ENCODE data around the gene AP1M1.

AP1M1 gene

DNA sequence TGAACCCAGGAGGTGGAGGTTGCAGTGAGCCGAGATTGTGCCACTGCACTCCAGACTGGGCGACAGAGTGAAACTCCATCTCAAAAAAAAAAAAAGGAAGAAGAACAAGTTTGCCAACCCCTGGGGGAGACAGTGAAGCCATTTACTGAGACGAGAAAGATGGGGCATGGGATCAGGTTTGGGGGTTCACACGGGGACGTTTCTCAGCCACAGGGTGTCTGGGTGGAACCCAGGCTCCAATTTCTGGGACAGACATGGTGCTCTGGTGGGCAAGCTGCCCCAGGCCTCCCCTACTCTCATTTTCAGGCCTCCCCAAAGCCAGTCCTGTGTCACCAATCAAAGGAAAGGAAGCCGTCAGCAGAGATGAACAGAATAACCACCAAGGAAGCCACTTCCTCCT is 40.8 kb upstream of the AP1M1 start:
- DNase-seq (ENCODE audit: extremely low spot score), result no peak
- POLR2A ChIA-PET, result interaction anchor here (0.6 kb wide), 1 partner anchor 12 kb away, joined by 3 read pairs; no protein-coding TSS in a partner anchor
- CTCF ChIA-PET, result interaction anchor here (1.1 to 2.4 kb wide), 4 partner anchors 10 to 39 kb away, joined by 3 to 8 read pairs (median 3); partner anchors contain the start of gene HSH2D
- TF ChIP-seq, protein P1, sequence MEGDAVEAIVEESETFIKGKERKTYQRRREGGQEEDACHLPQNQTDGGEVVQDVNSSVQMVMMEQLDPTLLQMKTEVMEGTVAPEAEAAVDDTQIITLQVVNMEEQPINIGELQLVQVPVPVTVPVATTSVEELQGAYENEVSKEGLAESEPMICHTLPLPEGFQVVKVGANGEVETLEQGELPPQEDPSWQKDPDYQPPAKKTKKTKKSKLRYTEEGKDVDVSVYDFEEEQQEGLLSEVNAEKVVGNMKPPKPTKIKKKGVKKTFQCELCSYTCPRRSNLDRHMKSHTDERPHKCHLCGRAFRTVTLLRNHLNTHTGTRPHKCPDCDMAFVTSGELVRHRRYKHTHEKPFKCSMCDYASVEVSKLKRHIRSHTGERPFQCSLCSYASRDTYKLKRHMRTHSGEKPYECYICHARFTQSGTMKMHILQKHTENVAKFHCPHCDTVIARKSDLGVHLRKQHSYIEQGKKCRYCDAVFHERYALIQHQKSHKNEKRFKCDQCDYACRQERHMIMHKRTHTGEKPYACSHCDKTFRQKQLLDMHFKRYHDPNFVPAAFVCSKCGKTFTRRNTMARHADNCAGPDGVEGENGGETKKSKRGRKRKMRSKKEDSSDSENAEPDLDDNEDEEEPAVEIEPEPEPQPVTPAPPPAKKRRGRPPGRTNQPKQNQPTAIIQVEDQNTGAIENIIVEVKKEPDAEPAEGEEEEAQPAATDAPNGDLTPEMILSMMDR (IDR thresholded peaks at IDR 0.05; ENCODE audit: control extremely low read depth, extremely low read depth, low read depth, missing control alignments), result no peak

DNA sequence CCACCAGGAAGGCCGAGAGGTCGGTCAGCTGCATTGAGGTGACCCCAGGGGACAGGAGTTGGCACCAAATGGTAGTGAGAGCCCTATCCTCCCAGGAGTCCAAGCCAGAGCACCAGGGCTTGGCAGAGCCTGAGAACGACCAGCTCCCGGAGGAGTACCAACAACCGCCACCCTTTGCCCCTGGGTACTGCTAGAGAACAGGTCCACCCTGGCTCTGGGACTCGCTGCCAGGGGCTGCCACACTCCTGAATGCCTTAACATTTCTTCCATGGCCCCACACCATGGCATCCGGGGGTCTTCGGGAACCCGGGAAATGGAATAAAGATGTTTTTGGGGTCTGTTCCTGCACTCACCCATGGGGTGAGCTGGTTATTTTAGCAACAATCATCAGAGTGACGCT is 40.1 kb upstream of the AP1M1 start:
- TF ChIP-seq, protein P1 (IDR thresholded peaks at IDR 0.05; ENCODE audit: control extremely low read depth, extremely low read depth, low read depth, missing control alignments), result no peak
- no peak for DNase-seq (ENCODE audit: extremely low spot score)
- ChIA-PET POLR2A (no interaction called here), CTCF (interaction anchor here (1.1 to 1.2 kb wide), 4 partner anchors 14 to 116 kb away, joined by 3 to 4 read pairs (median 3); partner anchors contain the start of gene HSH2D)

DNA sequence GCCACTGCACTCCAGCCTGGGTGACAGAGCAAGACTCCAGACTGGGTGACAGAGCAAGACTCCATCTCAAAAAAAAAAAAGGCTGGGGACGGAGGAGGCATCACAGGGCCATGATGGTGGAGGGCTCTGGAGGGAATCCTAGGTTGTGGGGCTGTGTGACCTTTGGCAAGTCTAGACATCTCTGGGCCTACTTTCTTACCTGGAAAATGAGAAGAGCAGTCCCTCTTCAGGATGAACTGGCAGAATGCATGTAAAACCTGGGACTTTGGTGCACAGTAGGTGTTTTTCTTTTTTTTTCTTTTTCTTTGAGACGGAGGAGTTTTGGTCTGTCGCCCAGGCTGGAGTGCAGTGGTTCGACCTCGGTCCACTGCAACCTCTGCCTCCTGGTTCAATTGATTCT is 38.1 kb upstream of the AP1M1 start:
- no peak for DNase-seq (ENCODE audit: extremely low spot score)
- CTCF ChIA-PET, result no interaction called here
- TF ChIP-seq, protein P1 (IDR thresholded peaks at IDR 0.05; ENCODE audit: control extremely low read depth, extremely low read depth, low read depth, missing control alignments), result no peak
- POLR2A ChIA-PET, result interaction anchor here (1.2 to 2.2 kb wide), 2 partner anchors 14 to 42 kb away, joined by 4 to 9 read pairs; no protein-coding TSS in a partner anchor

DNA sequence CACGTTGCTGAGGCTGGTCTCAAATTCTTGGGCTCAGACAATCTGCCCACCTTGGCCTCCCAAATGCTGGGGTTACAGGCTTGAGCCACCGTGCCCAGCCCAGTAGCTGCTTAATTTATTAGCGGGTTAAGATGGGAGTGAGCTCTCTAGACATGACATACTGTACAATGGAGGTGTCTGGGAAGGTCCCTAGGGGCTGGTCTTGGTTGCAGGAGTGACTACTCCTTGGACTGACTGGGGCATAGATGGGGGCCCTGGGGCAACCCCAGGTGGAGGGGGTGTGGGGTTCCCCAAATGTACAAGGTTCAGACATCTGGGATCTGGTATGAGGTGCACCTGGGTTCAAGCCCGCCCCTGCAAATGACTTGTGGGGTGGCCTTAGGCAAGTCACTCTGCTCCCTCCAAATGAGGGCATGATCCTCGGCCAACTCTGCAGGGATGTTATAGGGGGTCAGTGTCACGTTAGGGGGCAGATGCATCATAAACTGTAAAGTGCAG is 37.2 kb upstream of the AP1M1 start:
- TF ChIP-seq, protein P1 (IDR thresholded peaks at IDR 0.05; ENCODE audit: control extremely low read depth, extremely low read depth, low read depth, missing control alignments), result no peak
- ChIA-PET CTCF (no interaction called here), POLR2A (interaction anchor here (0.7 to 2.2 kb wide), 3 partner anchors 15 to 42 kb away, joined by 4 to 9 read pairs (median 5); no protein-coding TSS in a partner anchor)
- no peak for DNase-seq (ENCODE audit: extremely low spot score)

DNA sequence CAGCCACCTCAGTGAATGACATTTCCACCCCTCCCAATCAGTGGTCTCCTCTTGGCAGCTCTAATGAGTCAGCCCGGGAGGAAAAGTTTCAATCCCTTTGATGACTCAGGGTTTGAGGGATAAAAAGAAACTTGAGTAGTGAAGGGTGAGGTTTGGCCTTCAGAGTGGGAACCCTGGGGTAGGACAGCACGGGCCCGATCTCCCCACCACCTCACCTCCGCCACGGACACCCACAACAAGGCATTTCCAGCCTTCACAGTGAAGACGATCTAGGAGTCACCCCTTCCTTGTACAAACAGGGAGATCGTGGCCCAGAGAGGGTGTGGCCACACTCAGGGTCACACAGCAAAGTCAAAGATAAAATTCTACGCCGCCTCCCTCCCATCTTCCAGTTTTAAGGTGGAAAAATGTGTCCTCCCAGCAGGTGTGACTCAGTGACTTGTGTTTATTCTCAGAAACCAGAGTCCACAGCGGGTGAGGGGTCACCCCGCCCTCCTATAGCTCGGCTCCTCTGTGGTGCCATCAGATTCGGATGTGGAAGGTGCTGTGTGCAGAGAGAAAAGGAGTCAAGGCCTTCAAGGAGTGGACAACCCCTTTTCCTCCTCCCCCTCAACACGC is 36.7 kb upstream of the AP1M1 start:
- ChIA-PET POLR2A (interaction anchor here (2.2 kb wide), 1 partner anchor 16 kb away, joined by 9 read pairs; no protein-coding TSS in a partner anchor), CTCF (no interaction called here)
- no peak for DNase-seq (ENCODE audit: extremely low spot score)
- TF ChIP-seq, protein P1 (IDR thresholded peaks at IDR 0.05; ENCODE audit: control extremely low read depth, extremely low read depth, low read depth, missing control alignments), result no peak

DNA sequence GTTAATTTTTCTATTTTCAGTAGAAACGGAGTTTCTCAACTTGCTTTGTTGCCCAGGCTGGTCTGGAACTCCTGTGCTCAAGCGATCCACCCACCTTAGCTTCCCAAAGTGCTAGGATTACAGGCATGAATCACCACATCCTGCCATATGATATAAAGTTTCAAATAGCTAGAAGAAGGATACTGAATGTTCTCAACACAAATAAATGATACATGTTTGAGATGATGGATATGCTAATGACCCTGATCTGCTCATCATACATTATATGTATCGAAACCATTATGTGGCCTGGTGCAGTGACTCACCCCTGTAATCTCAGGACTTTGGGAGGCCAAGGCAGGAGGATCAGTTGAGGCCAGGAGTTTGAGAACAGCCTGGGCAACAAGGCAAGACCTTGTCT is 35.9 kb upstream of the AP1M1 start:
- DNase-seq (ENCODE audit: extremely low spot score), result no peak
- POLR2A ChIA-PET, result interaction anchor here (0.6 kb wide), 1 partner anchor 393 kb away, joined by 3 read pairs; no protein-coding TSS in a partner anchor
- TF ChIP-seq, protein P1 (IDR thresholded peaks at IDR 0.05; ENCODE audit: control extremely low read depth, extremely low read depth, low read depth, missing control alignments), result no peak
- CTCF ChIA-PET, result interaction anchor here (1.0 kb wide), 1 partner anchor 12 kb away, joined by 3 read pairs; no protein-coding TSS in a partner anchor
